Astrocyte (in vitro differentiated cells and primary cell): ENCODE data around the gene TGFB2. TPM values are rescaled to one million over a fixed set of nuclear protein-coding genes. Genes with fewer than 3 reads are reported as not detected.
A peak's percentile ranks its signal among the peaks of the same experiment; 100 is the strongest.

ENCODE experiments used
- DNase-seq: peaks from one replicate; pipeline ENCODE4 v3.0.0-alpha.2; 2010; ENCODE audit warnings: low read depth
- FAIRE-seq: peaks from 2 replicates; lab custom pipeline; 2011; peaks lifted over from hg19 to GRCh38; lab: Jason Lieb, UNC
- H2AFZ ChIP-seq: 2 replicates; pipeline ENCODE4 v1.6.0; 2012; ENCODE audit warnings: low read depth, low read length, inconsistent platforms
- H3K27ac ChIP-seq: 2 replicates; pipeline ENCODE4 v1.5.1; 2011; ENCODE audit warnings: low read depth, low read length, inconsistent platforms
- H3K27me3 ChIP-seq: 2 replicates; pipeline ENCODE4 v1.6.0; 2011; ENCODE audit warnings: low read length, inconsistent platforms; ENCODE audit not compliant: insufficient read depth
- H3K36me3 ChIP-seq: 2 replicates; pipeline ENCODE4 v1.5.1; 2011; ENCODE audit warnings: low read length, inconsistent platforms; ENCODE audit not compliant: insufficient read depth
- H3K4me1 ChIP-seq: 2 replicates; pipeline ENCODE4 v1.5.1; 2011; ENCODE audit warnings: low read length, inconsistent platforms; ENCODE audit not compliant: insufficient read depth
- H3K4me2 ChIP-seq: 2 replicates; pipeline ENCODE4 v1.6.0; 2012; ENCODE audit warnings: low read length, inconsistent platforms
- H3K4me3 ChIP-seq: 2 replicates; pipeline ENCODE4 v1.5.1; 2011; ENCODE audit warnings: low read depth, mild to moderate bottlenecking, low read length, inconsistent platforms; ENCODE audit not compliant: insufficient read depth
- H3K79me2 ChIP-seq: 2 replicates; pipeline ENCODE4 v1.6.0; 2012; ENCODE audit warnings: mild to moderate bottlenecking, low read length, inconsistent platforms; ENCODE audit not compliant: insufficient read depth
- H3K9ac ChIP-seq: 2 replicates; pipeline ENCODE4 v1.6.0; 2012; ENCODE audit warnings: mild to moderate bottlenecking, low read length, inconsistent platforms
- H3K9me3 ChIP-seq: 2 replicates; pipeline ENCODE4 v1.5.1; 2012; ENCODE audit warnings: low read depth, mild to moderate bottlenecking, low read length, inconsistent platforms; ENCODE audit not compliant: insufficient read depth
- H4K20me1 ChIP-seq: 2 replicates; pipeline ENCODE4 v1.6.0; 2012; ENCODE audit warnings: low read length, inconsistent platforms; ENCODE audit not compliant: insufficient read depth
- H3K27ac Mint-ChIP-seq: one replicate; pipeline ENCODE4 v1.8.0; 2021; ENCODE audit warnings: mild to moderate bottlenecking, mixed read lengths; ENCODE audit not compliant: unreplicated experiment
- H3K27me3 Mint-ChIP-seq: one replicate; pipeline ENCODE4 v1.8.0; 2021; ENCODE audit warnings: low read depth, mixed read lengths; ENCODE audit not compliant: unreplicated experiment
- H3K36me3 Mint-ChIP-seq: one replicate; pipeline ENCODE4 v1.8.0; 2021; ENCODE audit warnings: low read depth, mixed read lengths; ENCODE audit not compliant: unreplicated experiment
- H3K4me1 Mint-ChIP-seq: one replicate; pipeline ENCODE4 v1.8.0; 2021; ENCODE audit warnings: low read depth, mixed read lengths; ENCODE audit not compliant: unreplicated experiment
- H3K4me3 Mint-ChIP-seq: one replicate; pipeline ENCODE4 v1.8.0; 2021; ENCODE audit warnings: mild to moderate bottlenecking, moderate library complexity, mixed read lengths; ENCODE audit not compliant: unreplicated experiment
- H3K9me3 Mint-ChIP-seq: one replicate; pipeline ENCODE4 v1.8.0; 2021; ENCODE audit warnings: mild to moderate bottlenecking, mixed read lengths; ENCODE audit not compliant: unreplicated experiment
- CTCF ChIP-seq: IDR thresholded peaks from 2 replicates; pipeline ENCODE4 v1.5.1; 2011; ENCODE audit warnings: low read depth, mild to moderate bottlenecking, inconsistent platforms, low read length, moderate library complexity; ENCODE audit not compliant: insufficient read depth
- EZH2 ChIP-seq: IDR thresholded peaks from 2 replicates; pipeline ENCODE4 v1.6.1; 2012; ENCODE audit warnings: mild to moderate bottlenecking, low read length, inconsistent platforms; ENCODE audit not compliant: insufficient read depth
- total RNA-seq: library from RNA; stranded (reverse); gene quantifications from 2 replicates; pipeline ENCODE4 v1.2.1, GENCODE V29; 2021

The TGFB2 gene
- total RNA-seq, 1 donor from 2014 or later = 330 TPM

- Histone ChIP-seq H2AFZ (no peak overlapping the region), H3K36me3 (peaks cover 24% of the 10 kb centered on the region), H3K9me3 (no peaks in the 10 kb centered on the region), H3K79me2 (peaks cover 95% of the 10 kb centered on the region), H3K9ac (no peak overlapping the region), H3K27me3 (no peaks in the 10 kb centered on the region), H3K4me2 (no peak overlapping the region), H4K20me1 (peaks cover 65% of the 10 kb centered on the region), H3K27ac (no peak overlapping the region), H3K4me3 (no peak overlapping the region), H3K4me1 (peaks cover 55% of the 10 kb centered on the region)
- H3K4me1 Mint-ChIP-seq = peaks cover 71% of the 10 kb centered on the region
- H3K27ac Mint-ChIP-seq = no peak overlapping the region
- FAIRE-seq (no peak), DNase-seq (no peak)
- H3K4me3 Mint-ChIP-seq = no peak overlapping the region
- peaks cover 3% of the 10 kb centered on the region for H3K9me3 Mint-ChIP-seq
- no peak for TF ChIP-seq CTCF
- no peak for TF ChIP-seq EZH2
- no peaks in the 10 kb centered on the region for H3K27me3 Mint-ChIP-seq
- peaks cover 26% of the 10 kb centered on the region for H3K36me3 Mint-ChIP-seq
Observed at GRCh38 chr1:218367118-218367517, 22.0 kb downstream of the TGFB2 start.

- no peak for FAIRE-seq
- H3K4me1 Mint-ChIP-seq = peaks cover 70% of the 10 kb centered on the region
Observed at GRCh38 chr1:218368686-218369085, 23.6 kb downstream of the TGFB2 start.

More at GRCh38 chr1:218368686-218369085, 23.6 kb downstream of the TGFB2 start:
- TF ChIP-seq EZH2 (no peak), CTCF (no peak)
- Mint-ChIP-seq H3K9me3 (peaks cover 3% of the 10 kb centered on the region), H3K4me3 (peak overlapping the region; percentile 4), H3K36me3 (peaks cover 26% of the 10 kb centered on the region), H3K27ac (peak overlapping the region; percentile 16), H3K27me3 (no peaks in the 10 kb centered on the region)
- Histone ChIP-seq H3K9me3 (no peaks in the 10 kb centered on the region), H3K27me3 (no peaks in the 10 kb centered on the region), H3K79me2 (peaks cover 95% of the 10 kb centered on the region), H3K4me1 (peaks cover 59% of the 10 kb centered on the region), H3K4me3 (no peak overlapping the region), H3K9ac (no peak overlapping the region), H3K36me3 (peaks cover 21% of the 10 kb centered on the region), H3K4me2 (no peak overlapping the region), H3K27ac (no peak overlapping the region), H2AFZ (no peak overlapping the region), H4K20me1 (peaks cover 58% of the 10 kb centered on the region)
- DNase-seq = no peak
